IgD-negative memory B cell (primary cell): Measurements from ENCODE around the gene ENDOV. TPM values are rescaled to one million over a fixed set of nuclear protein-coding genes. Genes with fewer than 3 reads are reported as not detected.

Source experiments
- H3K27ac Mint-ChIP-seq, 3 donors: one replicate each; pipeline ENCODE4 v1.8.0; 2020 to 2022; ENCODE audit warnings: mild to moderate bottlenecking in 3 of 3, mixed read lengths in 3 of 3, moderate library complexity in 1 of 3
- H3K27me3 Mint-ChIP-seq: one replicate; pipeline ENCODE4 v1.8.0; 2021; ENCODE audit warnings: mixed read lengths
- H3K36me3 Mint-ChIP-seq: one replicate; pipeline ENCODE4 v1.8.0; 2020; ENCODE audit warnings: mild to moderate bottlenecking, mixed read lengths
- H3K4me1 Mint-ChIP-seq, 3 donors: one replicate each; pipeline ENCODE4 v1.8.0; 2020 to 2022; ENCODE audit warnings: mixed read lengths in 3 of 3, mild to moderate bottlenecking in 1 of 3
- H3K4me3 Mint-ChIP-seq, 4 donors: one replicate each; pipeline ENCODE4 v1.8.0; 2020 to 2022; ENCODE audit warnings: mild to moderate bottlenecking in 4 of 4, mixed read lengths in 4 of 4, moderate library complexity in 3 of 4
- H3K9me3 Mint-ChIP-seq, 3 donors: one replicate each; pipeline ENCODE4 v1.8.0; 2020 to 2021; ENCODE audit warnings: mixed read lengths in 3 of 3, mild to moderate bottlenecking in 1 of 3
- polyA plus RNA-seq: library from polyadenylated mRNA; unstranded; fragments of 300-500 nt; fragmentation: Illumina TruSeq; gene quantifications from one replicate; pipeline ENCODE4 v1.2.3, GENCODE V29; 2021

ENDOV gene
- polyA plus RNA-seq, 1 donor from 2014 or later: 11.6 TPM

DNA sequence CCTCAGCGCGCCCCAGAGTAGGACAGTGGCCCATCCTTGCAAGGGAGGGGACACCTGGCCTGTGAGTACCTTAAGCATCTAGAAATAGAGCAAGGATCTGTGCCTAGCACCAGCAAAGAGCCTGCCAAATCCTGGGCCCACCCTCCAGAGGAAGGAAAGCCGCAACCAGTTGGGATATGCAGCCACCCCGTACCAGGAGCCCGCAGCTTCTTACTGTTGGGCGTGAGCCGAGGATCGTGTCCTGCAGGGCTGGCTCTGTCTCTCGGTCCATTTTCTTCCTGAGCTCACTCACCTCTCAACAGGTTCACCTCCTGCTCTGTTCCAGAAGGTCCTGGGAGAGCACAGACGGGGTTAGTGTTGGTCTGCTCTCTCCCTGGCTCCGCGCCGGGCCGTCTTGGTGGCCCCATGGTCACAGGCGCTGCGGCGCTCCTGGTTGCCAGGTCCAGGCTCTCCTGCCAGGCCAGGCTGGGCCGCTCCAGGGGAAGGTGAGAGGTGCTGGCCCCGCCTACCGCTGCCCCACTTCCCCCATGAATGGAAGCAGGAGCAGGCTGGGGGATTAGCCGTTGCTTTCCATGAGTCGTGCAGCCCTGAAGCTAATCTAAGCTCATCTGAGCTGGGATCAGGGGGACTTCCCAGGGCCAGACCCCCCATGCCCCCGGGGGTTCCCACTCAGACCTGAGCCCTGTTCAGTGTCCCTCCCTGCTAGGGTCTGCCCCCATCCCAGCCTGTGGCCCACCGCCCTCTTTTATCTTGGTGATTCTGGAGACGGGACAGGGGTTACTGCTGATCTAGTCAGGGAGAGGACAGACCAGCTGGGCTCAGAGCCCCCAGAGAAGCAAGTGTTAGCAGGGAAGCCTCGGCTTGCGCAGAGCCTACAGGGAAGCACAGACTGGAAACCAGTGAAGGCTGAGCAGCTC, 12.7 kb downstream of the ENDOV start:
- H3K27me3 Mint-ChIP-seq: peaks cover 4% of the 10 kb centered on the region
- H3K27ac Mint-ChIP-seq: no peak overlapping the region
- peaks cover 3% of the 10 kb centered on the region for H3K36me3 Mint-ChIP-seq
- peak overlapping the region in 1 of 4 donors; percentile 51 for H3K4me3 Mint-ChIP-seq
- H3K4me1 Mint-ChIP-seq: peaks cover 0 to 9% (median 6%) of the 10 kb centered on the region in 3 donors
- H3K9me3 Mint-ChIP-seq: no peaks in the 10 kb centered on the region

DNA sequence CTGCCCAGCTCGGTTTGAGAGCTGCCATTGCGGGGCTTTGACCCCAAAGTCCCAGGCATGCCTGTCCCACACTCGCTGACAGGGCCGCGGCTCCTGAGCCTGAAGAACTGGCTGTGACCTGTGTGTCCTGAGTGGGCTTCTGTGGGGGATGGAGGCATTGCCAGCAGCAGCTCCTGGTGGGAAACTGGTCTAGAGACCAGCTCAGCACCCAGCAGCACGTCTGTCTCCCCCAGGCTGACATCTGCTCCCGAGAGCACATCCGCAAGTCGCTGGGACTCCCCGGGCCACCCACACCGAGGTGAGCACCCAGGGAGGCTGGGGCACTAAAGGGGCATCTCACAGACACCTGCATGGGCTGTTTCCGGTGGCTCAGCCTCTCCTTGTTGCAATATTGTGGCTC, 13.4 kb downstream of the ENDOV start:
- peaks cover 0 to 7% (median 6%) of the 10 kb centered on the region in 3 donors for H3K4me1 Mint-ChIP-seq
- no peak overlapping the region for H3K27ac Mint-ChIP-seq
- peaks cover 4% of the 10 kb centered on the region for H3K27me3 Mint-ChIP-seq
- no peak overlapping the region for H3K4me3 Mint-ChIP-seq
- no peaks in the 10 kb centered on the region for H3K9me3 Mint-ChIP-seq
- peaks cover 3% of the 10 kb centered on the region for H3K36me3 Mint-ChIP-seq

DNA sequence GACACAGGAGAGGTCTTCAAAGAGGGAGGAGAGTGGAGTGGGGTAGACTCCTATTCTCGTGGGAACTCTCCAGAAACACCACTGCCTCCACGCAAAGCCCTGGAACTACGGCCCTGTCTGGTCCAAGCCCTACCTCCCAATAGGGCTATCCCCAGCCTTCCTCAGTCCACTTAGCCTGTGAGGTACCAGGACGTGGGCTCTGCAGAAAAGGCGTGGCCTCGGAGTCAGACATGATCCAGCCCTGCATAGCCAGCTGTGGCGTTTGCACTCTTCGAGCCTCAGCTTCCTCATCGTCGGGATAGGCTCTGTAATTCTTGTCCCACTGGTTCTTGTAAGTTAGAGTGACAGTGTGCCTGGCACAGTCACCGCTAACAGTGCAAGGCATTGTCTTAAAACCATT, 13.8 kb downstream of the ENDOV start:
- peaks cover 4% of the 10 kb centered on the region for H3K27me3 Mint-ChIP-seq
- H3K4me1 Mint-ChIP-seq: peaks cover 0 to 7% (median 6%) of the 10 kb centered on the region in 3 donors
- no peak overlapping the region for H3K4me3 Mint-ChIP-seq
- H3K36me3 Mint-ChIP-seq: peaks cover 3% of the 10 kb centered on the region
- H3K27ac Mint-ChIP-seq: no peak overlapping the region
- H3K9me3 Mint-ChIP-seq: no peaks in the 10 kb centered on the region

DNA sequence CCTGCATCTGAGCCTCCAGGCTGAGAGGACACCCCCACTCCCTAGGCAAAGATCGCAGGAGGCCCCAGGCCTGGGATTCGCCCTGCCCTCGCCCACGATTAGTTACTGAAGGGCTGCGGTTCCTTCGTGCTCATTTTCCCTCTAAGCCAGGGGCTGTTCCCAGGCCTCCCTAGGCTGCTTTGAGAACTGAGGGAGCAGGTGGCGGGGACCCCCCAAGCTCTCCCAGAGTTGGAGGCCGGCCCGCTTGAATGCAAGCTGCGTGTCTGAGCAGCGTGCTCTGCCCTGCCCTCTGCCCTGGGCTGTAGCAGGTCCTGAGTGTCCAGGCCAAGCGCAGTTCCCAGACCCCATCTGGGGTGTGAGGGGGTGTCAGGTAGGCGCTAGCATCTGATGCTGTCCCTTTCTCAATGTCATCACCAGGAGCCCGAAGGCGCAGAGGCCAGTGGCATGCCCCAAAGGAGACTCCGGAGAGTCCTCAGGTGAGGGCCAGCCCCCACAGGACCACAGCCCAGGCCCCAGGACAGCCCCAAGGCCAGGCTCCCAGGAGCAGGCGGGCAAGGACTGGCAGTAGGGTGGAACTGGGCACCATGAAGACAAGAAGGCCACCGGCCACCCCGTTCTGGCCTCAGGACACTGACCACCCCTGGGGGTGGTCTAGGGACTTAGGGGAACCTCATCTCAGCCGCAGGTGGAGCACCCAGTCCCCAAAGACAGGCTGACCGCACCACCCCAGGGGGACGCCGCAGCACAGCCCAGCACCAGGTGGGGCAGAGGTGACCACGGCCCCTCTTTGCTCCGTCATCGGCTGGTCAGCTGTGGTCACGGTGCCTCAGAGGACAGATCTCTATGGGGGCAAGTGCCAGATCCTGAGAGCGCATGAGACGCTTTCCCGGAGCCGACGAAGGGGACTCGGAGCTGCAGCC, 14.6 kb downstream of the ENDOV start:
- no peaks in the 10 kb centered on the region for H3K9me3 Mint-ChIP-seq
- H3K4me1 Mint-ChIP-seq: peaks cover 0 to 4% (median 2%) of the 10 kb centered on the region in 3 donors
- peaks cover 1% of the 10 kb centered on the region for H3K27me3 Mint-ChIP-seq
- H3K4me3 Mint-ChIP-seq: no peak overlapping the region
- H3K36me3 Mint-ChIP-seq: peaks cover 3% of the 10 kb centered on the region
- H3K27ac Mint-ChIP-seq: no peak overlapping the region

DNA sequence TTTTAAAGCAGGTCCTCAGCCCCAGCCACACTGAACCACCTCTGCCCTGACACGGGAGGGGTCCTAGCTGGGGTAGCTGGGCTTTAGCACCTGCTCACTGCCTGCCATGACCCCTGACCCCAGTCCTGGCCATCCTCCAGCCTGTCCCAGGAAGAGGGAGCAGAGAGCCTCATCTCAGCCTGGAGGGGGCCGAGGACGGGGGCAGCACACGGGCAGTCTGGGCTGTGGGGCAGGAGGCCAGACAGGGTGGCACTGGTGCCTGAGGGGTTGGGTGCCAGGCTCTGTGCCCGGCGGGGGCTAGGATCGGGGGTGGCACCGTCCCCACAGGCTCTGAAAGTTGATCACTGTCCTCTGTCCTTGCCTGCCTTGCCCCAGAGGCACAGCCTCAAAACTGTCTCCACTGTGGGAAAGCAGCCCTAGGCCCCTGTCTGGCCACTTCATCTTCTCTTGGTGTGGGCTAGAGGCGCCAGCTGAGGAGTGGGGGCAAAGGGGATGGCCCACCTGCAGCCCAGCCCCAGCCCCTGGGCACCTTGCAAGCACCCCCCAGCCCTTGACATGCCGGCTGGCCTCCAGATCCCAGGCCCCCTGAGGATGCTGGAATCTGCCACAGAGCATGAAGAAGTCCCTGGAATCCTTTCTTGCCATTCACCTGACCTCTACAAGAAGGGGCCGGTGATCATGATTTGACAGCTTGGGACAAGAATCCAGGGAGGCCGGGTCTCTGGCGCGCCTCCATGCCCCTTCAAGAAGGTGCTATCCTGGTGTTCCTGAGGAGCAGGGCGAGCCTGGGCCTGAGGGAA, 15.7 kb downstream of the ENDOV start:
- no peaks in the 10 kb centered on the region for H3K9me3 Mint-ChIP-seq
- H3K27me3 Mint-ChIP-seq: peaks cover 1% of the 10 kb centered on the region
- no peak overlapping the region for H3K27ac Mint-ChIP-seq
- peaks cover 0 to 4% (median 2%) of the 10 kb centered on the region in 3 donors for H3K4me1 Mint-ChIP-seq
- H3K4me3 Mint-ChIP-seq: no peak overlapping the region
- peaks cover 3% of the 10 kb centered on the region for H3K36me3 Mint-ChIP-seq

DNA sequence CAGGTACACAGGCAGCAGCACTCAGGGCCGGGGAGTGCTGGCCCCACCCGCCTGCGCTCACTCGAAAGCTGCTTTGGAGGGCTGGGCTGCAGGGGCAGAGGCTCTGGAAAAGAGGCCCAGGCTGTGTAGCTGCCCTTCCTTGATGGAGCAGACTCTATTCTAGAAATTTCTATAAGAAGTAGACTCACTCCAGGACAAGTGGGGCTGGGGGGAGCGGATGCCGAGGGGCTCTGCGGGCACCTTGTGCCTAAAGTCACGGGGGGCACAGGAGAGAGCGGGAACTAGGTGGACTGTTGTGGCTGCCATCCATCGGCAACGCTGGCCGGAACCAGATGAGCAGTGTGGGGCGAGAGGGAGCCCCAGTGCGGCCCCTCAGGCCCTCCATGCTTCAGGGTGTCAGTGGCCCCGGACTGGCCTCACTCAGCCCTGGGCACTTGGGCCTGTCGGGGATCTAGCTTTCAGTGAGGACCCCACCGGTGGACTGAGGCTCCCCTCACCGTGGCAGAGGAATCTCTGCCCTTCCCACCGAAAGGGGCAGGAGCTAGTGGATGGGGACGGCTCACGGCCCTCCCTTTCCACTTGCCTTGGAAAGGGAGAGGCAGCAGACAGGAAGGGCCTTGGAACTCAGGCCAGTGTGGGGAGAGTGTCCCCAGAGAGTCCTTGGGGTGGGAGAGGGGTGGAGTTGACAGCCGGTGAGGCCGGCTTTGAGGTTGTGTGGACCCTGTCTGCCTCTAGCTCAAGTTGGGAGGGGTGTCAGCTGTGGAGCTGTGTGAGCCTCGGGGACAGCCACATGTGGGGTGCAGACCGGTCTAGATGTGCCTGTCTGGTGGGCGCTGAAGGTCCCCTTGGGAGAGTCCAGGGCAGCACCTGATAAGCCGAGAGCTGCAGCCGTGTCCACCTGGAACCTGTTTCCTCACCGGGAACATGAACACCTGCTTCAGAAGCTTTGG, 16.6 kb downstream of the ENDOV start:
- peaks cover 0 to 4% (median 2%) of the 10 kb centered on the region in 3 donors for H3K9me3 Mint-ChIP-seq
- H3K27me3 Mint-ChIP-seq: peaks cover 1% of the 10 kb centered on the region
- H3K4me1 Mint-ChIP-seq: peaks cover 0 to 4% (median 2%) of the 10 kb centered on the region in 3 donors
- H3K36me3 Mint-ChIP-seq: peaks cover 3% of the 10 kb centered on the region
- no peak overlapping the region for H3K27ac Mint-ChIP-seq
- no peak overlapping the region for H3K4me3 Mint-ChIP-seq

DNA sequence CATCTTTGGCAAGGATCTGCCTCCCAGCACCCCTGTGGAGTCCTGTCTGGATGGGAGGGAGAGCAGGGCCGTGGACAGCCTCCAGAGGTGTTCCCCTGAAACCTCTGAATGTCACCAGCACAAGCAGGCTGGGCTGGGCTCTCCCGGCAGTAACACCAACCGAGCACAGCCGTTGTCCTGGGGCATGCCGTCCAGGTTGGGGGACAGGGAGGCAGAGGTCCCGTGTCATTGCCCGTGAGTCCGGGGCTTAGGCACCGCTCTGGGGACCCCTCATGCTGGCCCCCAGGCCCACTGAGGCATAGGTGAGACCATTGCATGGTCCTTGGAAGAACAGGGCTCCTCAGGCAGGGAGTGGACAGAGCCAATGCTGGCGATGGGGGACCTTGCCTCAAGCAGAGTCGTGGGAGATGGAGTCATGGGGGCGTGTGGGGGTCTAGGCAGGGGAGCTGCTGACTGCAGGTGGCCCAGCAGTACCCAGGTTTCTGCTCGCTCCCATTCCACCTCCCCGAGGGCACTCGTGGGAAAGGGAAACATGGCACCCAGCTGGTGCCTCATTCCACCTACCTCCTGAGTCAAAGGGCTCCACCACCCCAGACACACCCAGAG, 17.5 kb downstream of the ENDOV start:
- Mint-ChIP-seq H3K4me3 (no peak overlapping the region), H3K4me1 (no peaks in the 10 kb centered on the region), H3K27ac (no peak overlapping the region), H3K27me3 (no peaks in the 10 kb centered on the region), H3K9me3 (peaks cover 0 to 4% (median 2%) of the 10 kb centered on the region in 3 donors), H3K36me3 (peaks cover 3% of the 10 kb centered on the region)

DNA sequence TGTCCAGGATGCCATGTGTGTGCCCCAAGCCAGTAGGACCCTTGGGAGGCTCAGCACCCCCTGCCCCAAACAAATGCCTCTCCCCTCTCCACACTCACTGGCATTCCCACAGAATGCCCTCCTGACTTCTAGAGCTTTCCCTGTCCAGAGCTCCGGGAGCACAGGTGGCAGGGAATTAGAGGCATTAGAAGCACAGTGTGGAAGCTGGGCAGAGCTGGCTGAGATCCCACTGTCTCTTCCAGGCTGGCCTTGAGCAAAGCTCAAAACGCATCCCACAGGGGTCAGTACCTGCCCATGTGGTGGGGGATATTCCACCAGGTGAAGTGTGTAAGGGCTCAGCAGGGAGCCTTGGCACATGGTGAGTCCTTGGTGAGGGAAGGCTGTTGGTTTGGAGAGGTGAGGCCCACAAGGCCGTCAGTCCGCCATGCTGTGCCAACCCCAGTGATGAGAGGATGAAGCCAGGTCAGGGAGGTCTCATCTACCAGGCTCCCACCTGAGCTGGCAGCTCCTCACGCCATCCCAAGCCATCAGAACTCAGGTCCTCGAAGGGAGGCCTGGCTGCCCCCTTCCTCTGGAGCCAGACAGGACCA, 18.1 kb downstream of the ENDOV start:
- Mint-ChIP-seq H3K9me3 (peaks cover 0 to 4% (median 2%) of the 10 kb centered on the region in 3 donors), H3K27ac (no peak overlapping the region), H3K4me1 (no peaks in the 10 kb centered on the region), H3K36me3 (peaks cover 3% of the 10 kb centered on the region), H3K27me3 (no peaks in the 10 kb centered on the region), H3K4me3 (no peak overlapping the region)

DNA sequence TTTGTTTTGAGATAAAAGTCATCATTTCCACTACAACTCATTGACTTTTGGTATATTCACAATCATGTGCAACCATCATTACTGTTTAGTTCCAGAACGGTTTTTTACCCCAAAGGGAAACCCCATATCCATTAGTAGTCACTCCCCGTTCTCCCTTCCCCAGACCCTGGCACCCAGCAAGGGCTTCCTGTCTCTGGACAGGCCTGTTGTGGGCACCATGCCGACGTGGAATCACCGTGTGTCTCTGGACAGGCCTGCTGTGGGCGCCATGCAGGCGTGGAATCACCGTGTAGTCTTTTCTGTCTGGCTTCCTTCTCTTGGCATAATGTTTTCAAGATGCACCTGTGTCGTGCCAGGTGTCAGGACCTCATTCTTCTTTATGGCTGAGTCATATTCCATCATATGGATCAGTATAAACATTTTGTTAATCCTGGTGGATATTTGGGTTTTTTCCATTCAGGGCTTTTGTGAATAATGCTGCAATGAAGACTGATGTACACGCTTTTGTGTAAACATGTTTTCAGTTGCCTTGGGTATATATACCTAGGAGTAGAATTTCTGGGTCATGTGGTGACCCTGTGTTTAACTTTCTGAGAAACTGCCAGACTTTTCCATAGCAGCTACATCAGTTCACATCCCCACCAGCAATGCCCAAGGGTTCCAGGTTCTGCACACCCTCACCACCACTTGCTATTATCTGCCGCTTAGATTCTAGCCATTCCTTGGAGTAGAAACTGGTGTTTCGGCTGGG, 19.1 kb downstream of the ENDOV start:
- Mint-ChIP-seq H3K27me3 (no peaks in the 10 kb centered on the region), H3K4me1 (no peaks in the 10 kb centered on the region), H3K36me3 (peaks cover 3% of the 10 kb centered on the region), H3K27ac (no peak overlapping the region), H3K4me3 (no peak overlapping the region), H3K9me3 (peaks cover 0 to 4% (median 2%) of the 10 kb centered on the region in 3 donors)

DNA sequence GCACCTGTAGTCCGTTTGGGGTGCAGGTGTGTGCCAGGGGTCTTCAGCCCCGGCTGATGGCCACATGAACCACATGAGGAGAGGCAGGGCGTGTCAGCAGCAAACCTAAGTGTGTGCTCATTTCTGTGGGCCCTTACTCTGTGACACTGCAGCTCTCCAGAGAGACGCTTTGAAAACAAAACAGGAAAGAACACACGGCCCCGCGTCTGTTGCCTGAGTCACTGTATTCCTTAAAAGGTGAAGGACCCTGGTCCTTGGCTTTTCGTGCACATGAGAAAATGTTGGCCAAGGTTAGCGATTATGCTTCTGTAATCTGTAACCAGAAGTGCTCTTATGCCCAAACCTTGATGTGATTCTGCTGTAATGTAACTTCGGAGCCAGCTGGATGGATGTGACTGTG, 22.6 kb downstream of the ENDOV start:
- Mint-ChIP-seq H3K4me3 (no peak overlapping the region), H3K4me1 (no peaks in the 10 kb centered on the region), H3K36me3 (peaks cover 2% of the 10 kb centered on the region), H3K27me3 (peaks cover 1% of the 10 kb centered on the region), H3K27ac (no peak overlapping the region), H3K9me3 (peaks cover 0 to 4% (median 2%) of the 10 kb centered on the region in 3 donors)

DNA sequence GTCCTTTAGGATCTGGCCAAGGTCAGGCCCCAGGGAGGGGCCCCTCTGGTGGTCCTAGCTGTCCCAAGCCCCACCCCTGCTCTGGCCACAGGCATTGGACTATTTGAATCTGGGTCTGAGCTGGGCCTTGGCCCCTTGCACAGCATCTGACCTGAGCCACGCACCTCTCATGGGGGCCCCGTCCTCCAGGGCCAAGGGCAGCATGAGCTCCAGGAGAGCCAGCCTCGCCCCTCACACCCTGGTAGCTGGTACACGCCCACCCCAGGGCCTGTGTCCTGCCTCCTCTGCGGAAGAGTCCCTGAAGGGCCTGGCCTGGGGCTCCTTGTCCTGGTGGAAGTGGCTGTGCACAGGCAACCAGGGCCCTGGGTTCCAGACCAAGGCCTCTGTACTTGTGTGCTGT, 23.8 kb downstream of the ENDOV start:
- H3K27ac Mint-ChIP-seq: no peak overlapping the region
- H3K4me1 Mint-ChIP-seq: no peaks in the 10 kb centered on the region
- no peak overlapping the region for H3K4me3 Mint-ChIP-seq
- peaks cover 0 to 4% (median 2%) of the 10 kb centered on the region in 3 donors for H3K9me3 Mint-ChIP-seq
- H3K36me3 Mint-ChIP-seq: peaks cover 2% of the 10 kb centered on the region
- peaks cover 3% of the 10 kb centered on the region for H3K27me3 Mint-ChIP-seq

DNA sequence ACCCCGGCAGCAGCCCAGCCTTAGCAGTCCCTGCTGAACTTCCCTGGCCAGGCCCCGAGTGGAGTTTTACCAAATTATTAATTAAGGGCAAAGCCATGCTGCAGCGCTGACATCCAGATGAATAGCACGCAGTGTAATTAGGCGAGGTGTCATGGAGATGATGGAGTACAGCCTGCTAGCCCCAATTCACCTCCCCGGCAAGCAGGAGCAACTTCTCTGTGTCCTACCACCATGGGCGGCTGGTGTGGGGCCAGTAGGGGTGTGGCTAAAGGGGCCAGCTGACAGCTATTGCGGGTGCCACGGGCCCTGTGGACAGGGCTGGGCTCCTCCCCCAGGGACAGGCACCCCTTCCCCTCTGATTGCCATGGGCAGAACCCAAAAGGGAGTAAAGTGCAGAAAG, 24.5 kb downstream of the ENDOV start:
- H3K9me3 Mint-ChIP-seq: peaks cover 0 to 4% (median 2%) of the 10 kb centered on the region in 3 donors

More for the DNA sequence above, 24.5 kb downstream of the ENDOV start:
- H3K27ac Mint-ChIP-seq: no peak overlapping the region
- no peak overlapping the region for H3K4me3 Mint-ChIP-seq
- peaks cover 7% of the 10 kb centered on the region for H3K27me3 Mint-ChIP-seq
- no peaks in the 10 kb centered on the region for H3K4me1 Mint-ChIP-seq
- H3K36me3 Mint-ChIP-seq: peaks cover 2% of the 10 kb centered on the region
